Liver (tissue), 9 donors: ENCODE results near the gene SH3BP5L. TPM values are rescaled to one million over a fixed set of nuclear protein-coding genes. Genes with fewer than 3 reads are reported as not detected.

ENCODE experiments used
- DNase-seq: peaks from one replicate; pipeline ENCODE4 v3.0.0-alpha.2; 2017; ENCODE audit warnings: low spot score
- H3K27ac ChIP-seq, 2 donors: one replicate each; pipeline ENCODE4 v1.7.0; 2013; ENCODE audit warnings: inconsistent platforms in 2 of 2, low read length in 2 of 2, control low read depth in 1 of 2, low read depth in 1 of 2, mild to moderate bottlenecking in 1 of 2
- H3K27me3 ChIP-seq, 4 donors: one replicate each; pipeline versions ENCODE4 v1.6.1 to v1.7.0; 2013; ENCODE audit warnings: low read length in 3 of 4, inconsistent platforms in 1 of 4, mild to moderate bottlenecking in 1 of 4, moderate library complexity in 1 of 4; ENCODE audit not compliant: control insufficient read depth in 4 of 4, insufficient read depth in 4 of 4
- H3K36me3 ChIP-seq, 4 donors: one replicate each; pipeline versions ENCODE4 v1.6.1 to v1.7.0; 2013; ENCODE audit warnings: low read length in 3 of 4, mild to moderate bottlenecking in 3 of 4, low read depth in 1 of 4, moderate library complexity in 1 of 4; ENCODE audit not compliant: control insufficient read depth in 4 of 4, insufficient read depth in 3 of 4
- H3K4me1 ChIP-seq, 4 donors: one replicate each; pipeline versions ENCODE4 v1.6.1 to v1.7.0; 2013; ENCODE audit warnings: low read length in 3 of 4, mild to moderate bottlenecking in 3 of 4, moderate library complexity in 1 of 4; ENCODE audit not compliant: control insufficient read depth in 4 of 4, insufficient read depth in 4 of 4
- H3K4me3 ChIP-seq, 3 donors: one replicate each; pipeline versions ENCODE4 v1.6.1 to v1.7.0; 2013; ENCODE audit warnings: low read length in 3 of 3, control low read depth in 1 of 3, low read depth in 1 of 3, mild to moderate bottlenecking in 1 of 3
- H3K9ac ChIP-seq, 2 donors: one replicate each; pipeline ENCODE4 v1.7.0; 2013; ENCODE audit warnings: low read length in 2 of 2, mild to moderate bottlenecking in 2 of 2, moderate library complexity in 2 of 2, control low read depth in 1 of 2, low read depth in 1 of 2
- H3K9me3 ChIP-seq, 4 donors: one replicate each; pipeline versions ENCODE4 v1.6.1 to v1.7.0; 2013; ENCODE audit warnings: low read length in 3 of 4; ENCODE audit not compliant: control insufficient read depth in 4 of 4
- ATF3 ChIP-seq: IDR thresholded peaks from 2 replicates; pipeline ENCODE4 v1.6.1; 2016; ENCODE audit warnings: antibody characterized with exemption
- CTCF ChIP-seq: fragments of 150-350 bp; IDR thresholded peaks from 2 replicates; pipeline ENCODE4 v1.5.1; 2017; ENCODE audit warnings: improper control_type of control experiment, low read depth, low read length; ENCODE audit not compliant: missing input control
- EGR1 ChIP-seq, 2 donors: IDR thresholded peaks; 2 replicates each; pipeline ENCODE4 v1.6.1; 2016 to 2018; ENCODE audit warnings: antibody characterized with exemption in 2 of 2, low read depth in 2 of 2
- FOXA1 ChIP-seq: IDR thresholded peaks from 2 replicates; pipeline ENCODE4 v1.6.1; 2016; ENCODE audit warnings: antibody characterized with exemption
- FOXA2 ChIP-seq: IDR thresholded peaks from 2 replicates; pipeline ENCODE4 v1.6.1; 2016; ENCODE audit warnings: antibody characterized with exemption
- GABPA ChIP-seq, 2 donors: IDR thresholded peaks in 1 of 2; conservative IDR thresholded peaks in 1 of 2; 2 replicates each; pipeline ENCODE4 v1.6.1; 2016; ENCODE audit warnings: antibody characterized with exemption in 2 of 2, mild to moderate bottlenecking in 1 of 2, moderate library complexity in 1 of 2
- HNF4A ChIP-seq, 2 donors: conservative IDR thresholded peaks; 2 replicates each; pipeline ENCODE4 v1.6.1; 2016; ENCODE audit warnings: antibody characterized with exemption in 2 of 2, mild to moderate bottlenecking in 2 of 2
- HNF4G ChIP-seq: IDR thresholded peaks from 2 replicates; pipeline ENCODE4 v1.6.1; 2016; ENCODE audit warnings: antibody characterized with exemption
- JUND ChIP-seq, 2 donors: IDR thresholded peaks; 2 replicates each; pipeline ENCODE4 v1.6.1; 2016; ENCODE audit warnings: antibody characterized with exemption in 2 of 2
- MAX ChIP-seq: IDR thresholded peaks from 2 replicates; pipeline ENCODE4 v1.6.1; 2016; ENCODE audit warnings: antibody characterized with exemption
- NR2F2 ChIP-seq: IDR thresholded peaks from 2 replicates; pipeline ENCODE4 v1.6.1; 2016; ENCODE audit warnings: antibody characterized with exemption
- REST ChIP-seq: IDR thresholded peaks from 2 replicates; pipeline ENCODE4 v1.6.1; 2016; ENCODE audit warnings: antibody characterized with exemption, mild to moderate bottlenecking
- RXRA ChIP-seq, 2 donors: IDR thresholded peaks; 2 replicates each; pipeline ENCODE4 v1.6.1; 2017 to 2018; ENCODE audit warnings: antibody characterized with exemption in 2 of 2, mild to moderate bottlenecking in 1 of 2
- SP1 ChIP-seq: IDR thresholded peaks from 2 replicates; pipeline ENCODE4 v1.6.1; 2018; ENCODE audit warnings: antibody characterized with exemption, mild to moderate bottlenecking
- TAF1 ChIP-seq: conservative IDR thresholded peaks from 2 replicates; pipeline ENCODE4 v1.6.1; 2016; ENCODE audit warnings: antibody characterized with exemption, mild to moderate bottlenecking
- YY1 ChIP-seq: IDR thresholded peaks from 2 replicates; pipeline ENCODE4 v1.6.1; 2016; ENCODE audit warnings: antibody characterized with exemption, mild to moderate bottlenecking
- ZBTB33 ChIP-seq: IDR thresholded peaks from 2 replicates; pipeline ENCODE4 v1.6.1; 2016; ENCODE audit warnings: antibody characterized with exemption
- WGBS: extraction: QIAGEN DNeasy Blood & Tissue Kit; methylation state at CpG from one replicate; pipeline ENCODE4 v1.1.7; 2013; 5-methylcytosine and 5-hydroxymethylcytosine counted together
- polyA plus RNA-seq, 2 donors: library from polyadenylated mRNA; stranded (reverse) in 1 of 2; unstranded in 1 of 2; fragments of 200-250 nt in 1 of 2; fragments of >200 nt in 1 of 2; fragmentation: Nextera tagmentation in 1 of 2; extraction: Ambion mirVana in 1 of 2; gene quantifications; one replicate each; pipeline versions ENCODE4 v1.2.1 to v1.2.3, GENCODE V29; 2013 to 2015
- total RNA-seq, 2 donors: library from RNA; depleted of rRNA; stranded (reverse); fragments of >200 nt; gene quantifications; one replicate each; pipeline ENCODE4 v1.2.3, GENCODE V29; 2014
- donor health status: healthy.
- donor health status: healthy.
- donor health status: healthy.
- donor health status: healthy.
- donor health status: healthy.

The SH3BP5L gene
- total and polyA plus RNA-seq, 4 donors: 1.5 to 16.4 (median 12.4) TPM

GRCh38 chr1:248840946-248841345 lies 15.2 kb upstream of the SH3BP5L start:
- H3K4me3 ChIP-seq: no peak overlapping the region
- H3K27ac ChIP-seq: no peak overlapping the region
- H3K36me3 ChIP-seq: peaks cover 3 to 16% (median 13%) of the 10 kb centered on the region in 4 donors
- 98% methylated on average over 4 of the region's 4 CpGs for WGBS
- no peaks in the 10 kb centered on the region for H3K9me3 ChIP-seq
- no peak for DNase-seq
- peaks cover 7 to 23% (median 15%) of the 10 kb centered on the region in 4 donors for H3K4me1 ChIP-seq
- H3K9ac ChIP-seq: no peak overlapping the region
- TF ChIP-seq MAX: no peak
- TF ChIP-seq NR2F2: no peak
- no peak for TF ChIP-seq SP1
- TF ChIP-seq CTCF: no peak
- no peak for TF ChIP-seq RXRA (IDR thresholded peaks at IDR 0.05)
- TF ChIP-seq ATF3: no peak
- no peak for TF ChIP-seq GABPA (IDR thresholded peaks at IDR 0.05 in 1 of 2, conservative IDR thresholded peaks at IDR 0.05 in 1 of 2)
- no peak for TF ChIP-seq TAF1
- no peak for TF ChIP-seq JUND (IDR thresholded peaks at IDR 0.05)
- TF ChIP-seq HNF4G: no peak
- no peak for TF ChIP-seq HNF4A (conservative IDR thresholded peaks at IDR 0.05)
- TF ChIP-seq YY1: no peak
- TF ChIP-seq FOXA2: no peak
- no peak for TF ChIP-seq REST
- no peak for TF ChIP-seq EGR1 (IDR thresholded peaks at IDR 0.05; ENCODE audit: low read depth in 2 of 2)
- TF ChIP-seq ZBTB33: no peak
- no peaks in the 10 kb centered on the region for H3K27me3 ChIP-seq

- no peak for TF ChIP-seq GABPA (IDR thresholded peaks at IDR 0.05 in 1 of 2, conservative IDR thresholded peaks at IDR 0.05 in 1 of 2)
- no peak for TF ChIP-seq FOXA1
- no peak for TF ChIP-seq TAF1
- TF ChIP-seq REST: no peak
- TF ChIP-seq FOXA2: no peak
- no peak for TF ChIP-seq YY1
- no peak for TF ChIP-seq ATF3
- TF ChIP-seq HNF4G: no peak
- no peak for TF ChIP-seq EGR1 (IDR thresholded peaks at IDR 0.05; ENCODE audit: low read depth in 2 of 2)
- no peak for TF ChIP-seq SP1
- no peak for TF ChIP-seq MAX
- Histone ChIP-seq H3K36me3 (peaks cover 0 to under 1% (median 0%) of the 10 kb centered on the region in 4 donors), H3K9me3 (no peaks in the 10 kb centered on the region), H3K27ac (peak overlapping the region; percentile 99 to 100), H3K4me3 (peak overlapping the region; percentile 50 to 96 (median 76)), H3K4me1 (peaks cover 7 to 23% (median 15%) of the 10 kb centered on the region in 4 donors), H3K9ac (peak overlapping the region; percentile 48 to 81), H3K27me3 (no peaks in the 10 kb centered on the region)
- WGBS: 16% methylated on average over 10 of the region's 10 CpGs
- DNase-seq: no peak
Observed at GRCh38 chr1:248839168-248839555, 13.4 kb upstream of the SH3BP5L start.
